Activated naive CD8-positive, alpha-beta T cell treated with anti-CD3 and anti-CD28 coated beads for 36 hours (primary cell): ENCODE results near the gene SLC6A2. TPM values are rescaled to one million over a fixed set of nuclear protein-coding genes. Genes with fewer than 3 reads are reported as not detected.

Source experiments
- DNase-seq: peaks from one replicate; pipeline ENCODE4 v3.0.0; 2021
- H3K27ac Mint-ChIP-seq: one replicate; pipeline ENCODE4 v1.8.0; 2022; ENCODE audit warnings: mild to moderate bottlenecking, moderate library complexity, mixed read lengths
- H3K27me3 Mint-ChIP-seq: one replicate; pipeline ENCODE4 v1.8.0; 2022; ENCODE audit warnings: mild to moderate bottlenecking, mixed read lengths
- H3K36me3 Mint-ChIP-seq: one replicate; pipeline ENCODE4 v1.8.0; 2021; ENCODE audit warnings: mild to moderate bottlenecking, mixed read lengths
- H3K4me1 Mint-ChIP-seq: one replicate; pipeline ENCODE4 v1.8.0; 2021; ENCODE audit warnings: mixed read lengths
- H3K4me3 Mint-ChIP-seq: one replicate; pipeline ENCODE4 v1.8.0; 2022; ENCODE audit warnings: mild to moderate bottlenecking, moderate library complexity, mixed read lengths
- H3K9me3 Mint-ChIP-seq: one replicate; pipeline ENCODE4 v1.8.0; 2022; ENCODE audit warnings: mixed read lengths
- total RNA-seq, 2 experiments: library from RNA; stranded (reverse); gene quantifications; one replicate each; pipeline ENCODE4 v1.2.3, GENCODE V29; 2021

The SLC6A2 gene
- total RNA-seq, 2 experiments from 2014 or later = not detected

GRCh38 chr16:55682086-55682485 is 26.3 kb downstream of the SLC6A2 start:
- Mint-ChIP-seq H3K27ac (no peak overlapping the region), H3K27me3 (no peaks in the 10 kb centered on the region), H3K4me1 (no peaks in the 10 kb centered on the region), H3K9me3 (no peaks in the 10 kb centered on the region), H3K36me3 (no peaks in the 10 kb centered on the region), H3K4me3 (no peak overlapping the region)
- DNase-seq = no peak

DNA sequence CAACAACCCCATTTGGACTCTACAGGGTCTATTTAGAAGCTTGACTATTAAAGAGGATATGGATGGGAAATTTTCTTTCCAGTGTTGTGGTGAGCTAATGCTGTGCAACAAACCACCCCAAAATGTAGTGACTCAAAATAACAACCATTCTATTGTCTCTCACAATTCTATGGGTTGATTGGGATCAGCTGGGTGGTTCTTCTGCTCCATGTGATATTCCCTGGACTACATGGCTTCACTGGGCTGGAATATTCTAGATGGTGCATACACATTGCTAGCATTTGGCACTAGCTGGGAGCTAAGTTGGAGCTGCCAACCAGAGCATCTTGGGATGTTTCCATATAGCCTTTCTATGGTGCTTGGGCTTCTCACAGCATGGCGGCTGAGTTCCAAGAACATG is 30.2 kb downstream of the SLC6A2 start:
- Mint-ChIP-seq H3K4me3 (no peak overlapping the region), H3K27me3 (peaks cover 9% of the 10 kb centered on the region), H3K27ac (no peak overlapping the region), H3K36me3 (no peaks in the 10 kb centered on the region), H3K9me3 (no peaks in the 10 kb centered on the region), H3K4me1 (no peaks in the 10 kb centered on the region)
- no peak for DNase-seq

DNA sequence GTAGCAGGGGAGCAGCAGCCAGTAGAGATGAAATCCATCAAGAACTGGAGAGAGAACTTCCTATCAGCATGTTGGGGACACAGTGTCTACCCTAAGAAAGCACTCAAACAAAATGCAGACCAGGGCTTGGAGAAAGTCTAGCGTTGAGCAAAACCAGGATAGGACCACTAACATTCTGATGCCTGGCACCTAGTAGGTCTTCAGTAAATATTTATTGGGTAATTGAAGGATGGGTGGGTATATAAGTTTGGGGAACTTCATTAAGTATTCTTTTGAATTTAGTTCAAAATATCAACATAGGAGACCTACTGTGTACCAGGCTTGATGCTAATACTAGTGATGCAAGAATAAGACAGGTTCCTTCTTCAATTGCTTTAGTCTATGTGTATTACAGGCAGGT is 30.9 kb downstream of the SLC6A2 start:
- no peaks in the 10 kb centered on the region for H3K4me1 Mint-ChIP-seq
- H3K36me3 Mint-ChIP-seq = no peaks in the 10 kb centered on the region
- peaks cover 9% of the 10 kb centered on the region for H3K27me3 Mint-ChIP-seq
- H3K27ac Mint-ChIP-seq = no peak overlapping the region
- H3K4me3 Mint-ChIP-seq = no peak overlapping the region
- DNase-seq = no peak
- H3K9me3 Mint-ChIP-seq = no peaks in the 10 kb centered on the region

DNA sequence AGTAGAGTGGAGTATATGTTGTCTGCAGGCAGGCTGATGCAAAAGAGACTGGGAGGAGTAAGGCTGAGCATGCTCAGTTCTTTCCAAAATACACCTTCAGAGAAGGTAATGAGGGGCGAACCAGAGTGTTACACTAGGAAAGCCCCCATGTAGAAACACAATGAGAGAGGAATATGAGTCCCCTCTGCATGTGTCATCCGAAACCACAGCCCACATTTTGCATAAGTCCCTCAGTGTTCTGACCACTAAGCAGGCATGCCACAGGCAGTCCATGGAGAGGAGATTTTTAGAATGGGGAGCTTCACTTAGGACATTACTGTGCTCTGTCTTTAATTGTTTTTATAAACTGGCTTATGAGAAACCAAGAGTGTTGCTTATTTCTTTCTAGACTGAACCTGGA is 32.0 kb downstream of the SLC6A2 start:
- H3K4me3 Mint-ChIP-seq = no peak overlapping the region
- no peaks in the 10 kb centered on the region for H3K9me3 Mint-ChIP-seq
- H3K36me3 Mint-ChIP-seq = no peaks in the 10 kb centered on the region
- H3K27me3 Mint-ChIP-seq = peaks cover 9% of the 10 kb centered on the region
- no peaks in the 10 kb centered on the region for H3K4me1 Mint-ChIP-seq
- no peak overlapping the region for H3K27ac Mint-ChIP-seq
- DNase-seq = no peak

GRCh38 chr16:55690841-55691240 is 35.1 kb downstream of the SLC6A2 start:
- no peak overlapping the region for H3K4me3 Mint-ChIP-seq
- no peak overlapping the region for H3K27ac Mint-ChIP-seq
- H3K4me1 Mint-ChIP-seq = no peaks in the 10 kb centered on the region
- peaks cover 9% of the 10 kb centered on the region for H3K27me3 Mint-ChIP-seq
- DNase-seq = no peak
- H3K9me3 Mint-ChIP-seq = no peaks in the 10 kb centered on the region
- H3K36me3 Mint-ChIP-seq = no peaks in the 10 kb centered on the region

DNA sequence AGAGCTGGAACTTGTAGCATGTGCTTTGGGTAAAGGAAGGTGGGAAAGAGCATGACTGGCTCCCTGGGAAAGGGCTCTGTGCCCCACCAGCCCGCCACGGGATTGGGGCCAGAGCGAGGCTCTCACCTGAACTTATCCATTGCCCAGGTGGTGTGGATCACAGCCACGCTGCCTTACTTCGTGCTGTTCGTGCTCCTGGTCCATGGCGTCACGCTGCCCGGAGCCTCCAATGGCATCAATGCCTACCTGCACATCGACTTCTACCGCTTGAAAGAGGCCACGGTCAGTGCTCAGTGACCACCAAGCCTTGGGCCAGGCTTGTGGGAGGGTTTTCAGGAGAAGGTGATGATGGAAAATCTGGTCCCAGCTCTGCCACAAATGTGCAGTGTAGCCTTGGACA is 36.0 kb downstream of the SLC6A2 start:
- DNase-seq = no peak
- no peaks in the 10 kb centered on the region for H3K36me3 Mint-ChIP-seq
- peaks cover 9% of the 10 kb centered on the region for H3K27me3 Mint-ChIP-seq
- H3K9me3 Mint-ChIP-seq = no peaks in the 10 kb centered on the region
- no peak overlapping the region for H3K4me3 Mint-ChIP-seq
- no peak overlapping the region for H3K27ac Mint-ChIP-seq
- no peaks in the 10 kb centered on the region for H3K4me1 Mint-ChIP-seq

GRCh38 chr16:55695595-55695994 is 39.8 kb downstream of the SLC6A2 start:
- no peaks in the 10 kb centered on the region for H3K36me3 Mint-ChIP-seq
- DNase-seq = no peak
- no peaks in the 10 kb centered on the region for H3K9me3 Mint-ChIP-seq
- no peak overlapping the region for H3K27ac Mint-ChIP-seq
- no peak overlapping the region for H3K4me3 Mint-ChIP-seq
- H3K27me3 Mint-ChIP-seq = no peaks in the 10 kb centered on the region
- H3K4me1 Mint-ChIP-seq = no peaks in the 10 kb centered on the region

DNA sequence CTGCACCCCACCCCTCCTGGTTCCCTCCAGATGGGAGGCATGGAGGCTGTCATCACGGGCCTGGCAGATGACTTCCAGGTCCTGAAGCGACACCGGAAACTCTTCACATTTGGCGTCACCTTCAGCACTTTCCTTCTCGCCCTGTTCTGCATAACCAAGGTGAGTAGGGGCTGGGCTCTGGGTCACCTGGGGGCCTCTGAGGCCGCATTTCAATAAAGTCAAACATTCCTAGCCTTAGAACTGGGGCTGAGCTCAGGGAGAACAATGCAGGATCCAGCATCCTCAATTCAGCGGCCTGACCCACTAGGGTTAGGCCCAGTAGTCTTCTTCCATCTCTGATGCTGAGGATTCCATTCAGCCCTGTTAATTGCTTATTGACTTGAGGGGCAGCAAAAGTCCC is 42.1 kb downstream of the SLC6A2 start:
- no peak for DNase-seq
- H3K27ac Mint-ChIP-seq = no peak overlapping the region
- no peaks in the 10 kb centered on the region for H3K4me1 Mint-ChIP-seq
- H3K4me3 Mint-ChIP-seq = no peak overlapping the region
- no peaks in the 10 kb centered on the region for H3K36me3 Mint-ChIP-seq
- H3K9me3 Mint-ChIP-seq = no peaks in the 10 kb centered on the region
- no peaks in the 10 kb centered on the region for H3K27me3 Mint-ChIP-seq

DNA sequence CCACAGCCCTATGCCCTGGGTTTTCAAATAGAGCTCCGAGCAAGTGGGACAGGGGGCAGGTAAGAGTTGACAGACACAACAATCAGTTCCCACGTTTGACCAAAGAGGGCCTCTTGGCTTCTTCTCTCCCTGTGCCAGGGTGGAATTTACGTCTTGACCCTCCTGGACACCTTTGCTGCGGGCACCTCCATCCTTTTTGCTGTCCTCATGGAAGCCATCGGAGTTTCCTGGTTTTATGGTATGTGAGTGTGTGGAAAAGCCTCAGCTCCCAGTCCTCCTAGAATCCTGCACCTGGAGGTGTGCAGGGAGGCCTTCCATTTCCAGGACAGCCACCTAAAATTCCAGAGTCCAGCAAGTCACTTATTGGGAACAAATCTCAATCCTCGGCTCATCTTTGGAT is 42.5 kb downstream of the SLC6A2 start:
- no peak for DNase-seq
- Mint-ChIP-seq H3K36me3 (no peaks in the 10 kb centered on the region), H3K27ac (no peak overlapping the region)

GRCh38 chr16:55698946-55699345 is 43.2 kb downstream of the SLC6A2 start:
- H3K9me3 Mint-ChIP-seq = no peaks in the 10 kb centered on the region
- peaks cover 4% of the 10 kb centered on the region for H3K27me3 Mint-ChIP-seq
- H3K4me1 Mint-ChIP-seq = no peaks in the 10 kb centered on the region
- no peaks in the 10 kb centered on the region for H3K36me3 Mint-ChIP-seq
- no peak overlapping the region for H3K4me3 Mint-ChIP-seq
- no peak for DNase-seq
- no peak overlapping the region for H3K27ac Mint-ChIP-seq

More for the DNA sequence above, 42.5 kb downstream of the SLC6A2 start:
- Mint-ChIP-seq H3K9me3 (no peaks in the 10 kb centered on the region), H3K4me1 (no peaks in the 10 kb centered on the region), H3K27me3 (no peaks in the 10 kb centered on the region), H3K4me3 (no peak overlapping the region)

DNA sequence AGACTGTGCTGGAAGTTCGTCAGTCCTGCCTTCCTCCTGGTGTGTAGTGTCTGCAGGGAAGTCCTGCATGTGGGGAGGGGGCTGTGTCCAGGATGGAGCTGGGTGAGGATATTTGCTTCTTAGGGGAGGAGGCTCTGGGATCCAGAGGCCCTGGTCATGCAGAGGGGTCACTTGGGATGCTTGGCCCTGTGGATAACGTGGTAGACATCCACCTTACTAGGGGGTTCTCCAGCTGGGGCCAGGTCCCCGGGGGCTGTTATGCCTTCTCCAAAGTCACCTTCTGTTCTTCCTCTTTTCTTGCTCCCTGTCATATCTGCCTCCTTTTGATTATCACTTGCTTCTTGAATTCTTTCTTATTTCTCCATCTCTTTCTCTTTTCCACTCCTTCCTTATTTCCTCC is 43.8 kb downstream of the SLC6A2 start:
- Mint-ChIP-seq H3K4me1 (no peaks in the 10 kb centered on the region), H3K36me3 (no peaks in the 10 kb centered on the region), H3K27me3 (peaks cover 4% of the 10 kb centered on the region), H3K27ac (no peak overlapping the region), H3K4me3 (no peak overlapping the region), H3K9me3 (no peaks in the 10 kb centered on the region)
- DNase-seq = no peak

- no peak for DNase-seq
- no peak overlapping the region for H3K27ac Mint-ChIP-seq
- H3K9me3 Mint-ChIP-seq = no peaks in the 10 kb centered on the region
- H3K4me1 Mint-ChIP-seq = no peaks in the 10 kb centered on the region
- no peak overlapping the region for H3K4me3 Mint-ChIP-seq
- no peaks in the 10 kb centered on the region for H3K36me3 Mint-ChIP-seq
- peaks cover 4% of the 10 kb centered on the region for H3K27me3 Mint-ChIP-seq
These were observed 44.3 kb downstream of the SLC6A2 start for GRCh38 chr16:55700067-55700466.

GRCh38 chr16:55700961-55701360 is 45.2 kb downstream of the SLC6A2 start:
- DNase-seq = no peak
- Mint-ChIP-seq H3K4me1 (no peaks in the 10 kb centered on the region), H3K27ac (no peak overlapping the region), H3K4me3 (no peak overlapping the region), H3K27me3 (peaks cover 7% of the 10 kb centered on the region), H3K36me3 (no peaks in the 10 kb centered on the region), H3K9me3 (no peaks in the 10 kb centered on the region)

- Mint-ChIP-seq H3K4me3 (no peak overlapping the region), H3K36me3 (no peaks in the 10 kb centered on the region), H3K4me1 (no peaks in the 10 kb centered on the region), H3K27ac (no peak overlapping the region), H3K9me3 (no peaks in the 10 kb centered on the region), H3K27me3 (peaks cover 8% of the 10 kb centered on the region)
- DNase-seq = peak; percentile 50
These were observed 45.9 kb downstream of the SLC6A2 start for GRCh38 chr16:55701442-55702319.

DNA sequence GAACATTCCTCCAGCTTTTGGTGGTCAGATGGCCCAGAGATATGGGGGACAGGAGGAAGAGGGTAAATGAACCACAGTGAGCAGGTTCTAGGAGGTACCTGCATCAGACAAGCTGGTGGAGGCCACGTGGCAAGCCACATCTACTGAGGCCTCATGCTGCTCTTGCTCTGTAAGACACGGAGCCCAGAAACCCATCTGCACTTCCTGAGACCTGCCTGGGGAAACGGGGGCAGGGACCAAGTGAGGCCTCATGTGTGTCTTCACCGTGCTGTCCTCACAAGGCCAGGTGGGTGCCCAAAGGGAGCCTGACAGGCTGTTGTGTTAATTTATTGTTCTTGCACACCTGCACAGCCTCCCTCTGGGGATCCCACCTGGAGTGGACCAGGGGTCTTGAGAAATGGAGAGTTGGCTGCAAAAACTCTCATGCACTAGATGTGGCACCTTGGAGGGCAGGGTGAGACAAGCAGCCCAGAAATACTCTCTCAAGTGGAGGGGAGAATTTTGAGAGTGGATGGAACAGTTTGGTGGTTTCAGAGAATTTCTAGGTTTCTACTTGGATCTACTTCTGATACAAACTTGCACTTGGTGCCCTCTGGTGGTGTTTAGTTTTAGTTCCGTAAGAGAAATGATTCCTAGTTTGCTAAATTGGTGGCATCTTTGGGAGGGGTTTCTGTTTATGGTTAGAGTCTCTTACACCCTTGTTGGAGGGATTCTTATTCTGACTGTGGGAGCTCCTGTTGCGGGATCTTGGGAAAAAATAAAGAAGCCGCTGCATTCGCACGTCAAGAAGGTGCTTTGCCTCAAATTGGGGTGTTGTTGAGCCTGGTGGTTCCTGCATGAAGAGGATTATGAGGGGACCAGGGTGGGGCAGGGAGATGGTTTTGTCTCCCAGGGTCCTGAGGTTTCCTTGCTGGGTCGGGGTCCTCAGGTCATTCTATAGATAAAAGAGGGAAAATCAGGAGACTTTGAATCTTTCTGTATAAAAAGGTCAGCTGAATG is 47.5 kb downstream of the SLC6A2 start:
- DNase-seq = no peak

More for the DNA sequence above, 47.5 kb downstream of the SLC6A2 start:
- Mint-ChIP-seq H3K27ac (no peak overlapping the region), H3K9me3 (no peaks in the 10 kb centered on the region), H3K4me3 (no peak overlapping the region), H3K27me3 (peaks cover 13% of the 10 kb centered on the region), H3K36me3 (no peaks in the 10 kb centered on the region), H3K4me1 (no peaks in the 10 kb centered on the region)
